ENCODE measurements around the gene MARK3. TPM values are rescaled to one million over a fixed set of nuclear protein-coding genes. Genes with fewer than 3 reads are reported as not detected.

The MARK3 gene
- total RNA-seq, 1 experiment from 2014 or later: 81.9 TPM

- Mint-ChIP-seq H3K4me3 (no peak overlapping the region), H3K27me3 (ENCODE audit: low read depth) (peaks cover 6% of the 10 kb centered on the region), H3K4me1 (peaks cover 2 to 3% of the 10 kb centered on the region in 2 experiments; a peak in 3 of 4 replicates), H3K36me3 (ENCODE audit: insufficient read depth in 1 of 3, low read depth in 3 of 3) (peaks cover 4 to 14% (median 12%) of the 10 kb centered on the region in 3 experiments), H3K27ac (no peak overlapping the region), H3K9me3 (peaks cover 20 to 22% of the 10 kb centered on the region in 2 experiments)
- no peak for TF ChIP-seq CTCF (conservative IDR thresholded peaks at IDR 0.05)
- Histone ChIP-seq H3K27ac (ENCODE audit: insufficient read length, low read depth, low read length) (no peak overlapping the region), H4K91ac (ENCODE audit: insufficient read length, low read depth, low read length) (no peak overlapping the region), H4K5ac (ENCODE audit: insufficient read length, low read depth, low read length) (no peak overlapping the region), H2BK5ac (ENCODE audit: insufficient read length, low read length) (no peak overlapping the region), H2BK120ac (ENCODE audit: low read depth, low read length, poor library complexity, severe bottlenecking) (no peak overlapping the region), H3K4me1 (ENCODE audit: insufficient read depth, low read length) (no peaks in the 10 kb centered on the region), H3K56ac (ENCODE audit: insufficient read length, low read depth, low read length) (no peak overlapping the region), H3K4me2 (ENCODE audit: insufficient read depth, insufficient read length, low read length) (no peak overlapping the region), H3K27me3 (ENCODE audit: insufficient read depth, low read length) (no peaks in the 10 kb centered on the region), H2AK5ac (ENCODE audit: insufficient read length, low read length) (no peak overlapping the region), H3K23me2 (ENCODE audit: insufficient read length, low read depth, low read length, poor library complexity, severe bottlenecking) (no peaks in the 10 kb centered on the region), H4K8ac (replicated peaks; ENCODE audit: insufficient read length, low read depth, low read length) (no peak overlapping the region), H2BK12ac (ENCODE audit: insufficient read length, low read depth, low read length) (no peak overlapping the region), H3K4ac (ENCODE audit: low read depth, low read length) (no peak overlapping the region), H3K9ac (ENCODE audit: extremely low read depth, insufficient read length, low read length) (no peak overlapping the region), H3K18ac (ENCODE audit: insufficient read length, low read depth, low read length) (no peak overlapping the region), H3K9me3 (ENCODE audit: control insufficient read depth, low read depth, low read length) (no peaks in the 10 kb centered on the region), H3T11ph (ENCODE audit: low read length) (no peak overlapping the region), H3K14ac (ENCODE audit: insufficient read depth, low read length) (no peak overlapping the region), H4K20me1 (ENCODE audit: control insufficient read depth, insufficient read depth, insufficient read length) (no peaks in the 10 kb centered on the region), H2BK20ac (ENCODE audit: low read depth, low read length, poor library complexity, severe bottlenecking) (no peak overlapping the region), H3K23ac (ENCODE audit: insufficient read length, low read depth, low read length) (no peak overlapping the region), H2AFZ (ENCODE audit: low read length) (no peak overlapping the region), H3K79me1 (ENCODE audit: insufficient read depth, low read depth, low read length, poor library complexity, severe bottlenecking) (no peaks in the 10 kb centered on the region), H3K79me2 (ENCODE audit: insufficient read depth, low read length) (no peaks in the 10 kb centered on the region), H2BK15ac (ENCODE audit: low read depth, low read length) (no peak overlapping the region)
- no peak for DNase-seq
- WGBS (ENCODE audit: extremely low coverage, insufficient read length, low lambda C conversion rate): no CpG with 5 or more reads among the region's 5 CpGs
Measured at GRCh38 chr14:103361867-103362266, 23.3 kb upstream of the MARK3 start.

Data from H9 (cell line).